IPS-20b (cell line): ENCODE data around the gene WDR43.

Experiments used
- H3K27ac ChIP-seq: one replicate; pipeline ENCODE4 v1.5.1; 2013; ENCODE audit warnings: low read length
- H3K27me3 ChIP-seq: 2 replicates; pipeline ENCODE4 v1.6.1; 2013; ENCODE audit warnings: mild to moderate bottlenecking, low read length, inconsistent platforms; ENCODE audit not compliant: insufficient read depth
- H3K36me3 ChIP-seq: 2 replicates; pipeline ENCODE4 v1.6.1; 2013; ENCODE audit warnings: low read depth, mild to moderate bottlenecking, inconsistent platforms, low read length, moderate library complexity; ENCODE audit not compliant: insufficient read depth
- H3K4me1 ChIP-seq: 2 replicates; pipeline ENCODE4 v1.6.1; 2013; ENCODE audit warnings: mild to moderate bottlenecking, control low read depth, inconsistent platforms, low read length, moderate library complexity; ENCODE audit not compliant: insufficient read depth
- H3K4me3 ChIP-seq: 2 replicates; pipeline ENCODE4 v1.5.1; 2013; ENCODE audit warnings: mild to moderate bottlenecking, low read length, inconsistent platforms
- H3K9ac ChIP-seq: 2 replicates; pipeline ENCODE4 v1.6.1; 2013; ENCODE audit warnings: low read depth, mild to moderate bottlenecking, inconsistent platforms, low read length, moderate library complexity
- H3K9me3 ChIP-seq: 2 replicates; pipeline ENCODE4 v1.6.1; 2013; ENCODE audit warnings: mild to moderate bottlenecking, low read depth, low read length, inconsistent platforms; ENCODE audit not compliant: insufficient read depth

WDR43 gene

GRCh38 chr2:28896906-28897305 is 2.4 kb downstream of the WDR43 start:
- peaks cover 2% of the 10 kb centered on the region; the same call in 1 of the 2 replicates for H3K27me3 ChIP-seq
- peak overlapping the region; percentile 97 for H3K4me3 ChIP-seq
- no peak overlapping the region for H3K27ac ChIP-seq
- peaks cover 3% of the 10 kb centered on the region; the same call in 1 of the 2 replicates for H3K4me1 ChIP-seq
- H3K9ac ChIP-seq: peak overlapping the region; percentile 98; the same call in 1 of the 2 replicates
- peaks cover 4% of the 10 kb centered on the region for H3K36me3 ChIP-seq
- no peaks in the 10 kb centered on the region for H3K9me3 ChIP-seq

- Histone ChIP-seq H3K4me1 (peaks cover 3% of the 10 kb centered on the region; the same call in 1 of the 2 replicates), H3K9me3 (no peaks in the 10 kb centered on the region), H3K36me3 (peaks cover 16% of the 10 kb centered on the region), H3K4me3 (peak overlapping the region; percentile 97; the same call in 1 of the 2 replicates), H3K27me3 (no peaks in the 10 kb centered on the region), H3K9ac (no peak overlapping the region), H3K27ac (no peak overlapping the region)
These were observed 3.6 kb downstream of the WDR43 start for GRCh38 chr2:28898048-28898447.

GRCh38 chr2:28901202-28901601 is 6.7 kb downstream of the WDR43 start:
- H3K36me3 ChIP-seq: peaks cover 47% of the 10 kb centered on the region
- H3K4me1 ChIP-seq: peaks cover 3% of the 10 kb centered on the region; the same call in 1 of the 2 replicates
- H3K9me3 ChIP-seq: no peaks in the 10 kb centered on the region
- no peaks in the 10 kb centered on the region for H3K27me3 ChIP-seq
- no peak overlapping the region for H3K9ac ChIP-seq
- no peak overlapping the region for H3K27ac ChIP-seq
- no peak overlapping the region for H3K4me3 ChIP-seq

- no peak overlapping the region for H3K9ac ChIP-seq
- peaks cover 54% of the 10 kb centered on the region for H3K36me3 ChIP-seq
- H3K27me3 ChIP-seq: no peaks in the 10 kb centered on the region
- no peak overlapping the region for H3K4me3 ChIP-seq
- H3K9me3 ChIP-seq: no peaks in the 10 kb centered on the region
- H3K4me1 ChIP-seq: peaks cover 3% of the 10 kb centered on the region; the same call in 1 of the 2 replicates
- H3K27ac ChIP-seq: no peak overlapping the region
These were observed 7.4 kb downstream of the WDR43 start for GRCh38 chr2:28901841-28902240.

GRCh38 chr2:28902584-28902983 is 8.1 kb downstream of the WDR43 start:
- Histone ChIP-seq H3K4me3 (no peak overlapping the region), H3K36me3 (peaks cover 61% of the 10 kb centered on the region), H3K27ac (no peak overlapping the region), H3K4me1 (peaks cover 2% of the 10 kb centered on the region; the same call in 1 of the 2 replicates), H3K9me3 (no peaks in the 10 kb centered on the region), H3K9ac (no peak overlapping the region), H3K27me3 (no peaks in the 10 kb centered on the region)

GRCh38 chr2:28904295-28904694 is 9.8 kb downstream of the WDR43 start:
- Histone ChIP-seq H3K9me3 (no peaks in the 10 kb centered on the region), H3K36me3 (peaks cover 78% of the 10 kb centered on the region), H3K4me1 (no peaks in the 10 kb centered on the region; the same call in 1 of the 2 replicates), H3K4me3 (no peak overlapping the region), H3K9ac (no peak overlapping the region), H3K27me3 (no peaks in the 10 kb centered on the region), H3K27ac (no peak overlapping the region)

GRCh38 chr2:28904802-28905457 is 10.5 kb downstream of the WDR43 start:
- Histone ChIP-seq H3K27me3 (no peaks in the 10 kb centered on the region), H3K27ac (no peak overlapping the region), H3K9me3 (no peaks in the 10 kb centered on the region), H3K36me3 (peaks cover 85% of the 10 kb centered on the region), H3K4me1 (no peaks in the 10 kb centered on the region; the same call in 1 of the 2 replicates), H3K4me3 (no peak overlapping the region), H3K9ac (no peak overlapping the region)

GRCh38 chr2:28905533-28905932 is 11.1 kb downstream of the WDR43 start:
- H3K9ac ChIP-seq: no peak overlapping the region
- no peak overlapping the region for H3K4me3 ChIP-seq
- H3K4me1 ChIP-seq: no peaks in the 10 kb centered on the region; the same call in 1 of the 2 replicates
- H3K9me3 ChIP-seq: no peaks in the 10 kb centered on the region
- no peak overlapping the region for H3K27ac ChIP-seq
- no peaks in the 10 kb centered on the region for H3K27me3 ChIP-seq
- H3K36me3 ChIP-seq: peaks cover 91% of the 10 kb centered on the region

- Histone ChIP-seq H3K4me1 (no peaks in the 10 kb centered on the region), H3K9me3 (no peaks in the 10 kb centered on the region), H3K27ac (no peak overlapping the region), H3K27me3 (no peaks in the 10 kb centered on the region), H3K36me3 (peaks cover 99% of the 10 kb centered on the region), H3K9ac (no peak overlapping the region), H3K4me3 (no peak overlapping the region)
These were observed 11.9 kb downstream of the WDR43 start for GRCh38 chr2:28906376-28906775.

- Histone ChIP-seq H3K9ac (no peak overlapping the region), H3K27me3 (no peaks in the 10 kb centered on the region), H3K4me1 (no peaks in the 10 kb centered on the region), H3K4me3 (no peak overlapping the region), H3K36me3 (peaks cover 100% of the 10 kb centered on the region), H3K9me3 (no peaks in the 10 kb centered on the region), H3K27ac (no peak overlapping the region)
These were observed 12.4 kb downstream of the WDR43 start for GRCh38 chr2:28906821-28907220.

- no peak overlapping the region for H3K27ac ChIP-seq
- no peak overlapping the region for H3K9ac ChIP-seq
- H3K4me1 ChIP-seq: no peaks in the 10 kb centered on the region
- H3K36me3 ChIP-seq: peaks cover 98% of the 10 kb centered on the region
- H3K27me3 ChIP-seq: no peaks in the 10 kb centered on the region
- H3K4me3 ChIP-seq: no peak overlapping the region
- H3K9me3 ChIP-seq: no peaks in the 10 kb centered on the region
These were observed 13.7 kb downstream of the WDR43 start for GRCh38 chr2:28908172-28908571.

GRCh38 chr2:28909655-28910353 is 15.3 kb downstream of the WDR43 start:
- H3K4me1 ChIP-seq: no peaks in the 10 kb centered on the region
- no peaks in the 10 kb centered on the region for H3K27me3 ChIP-seq
- no peak overlapping the region for H3K27ac ChIP-seq
- no peak overlapping the region for H3K4me3 ChIP-seq
- peaks cover 98% of the 10 kb centered on the region for H3K36me3 ChIP-seq
- H3K9me3 ChIP-seq: no peaks in the 10 kb centered on the region
- H3K9ac ChIP-seq: no peak overlapping the region
